HepG2 (cell line): ENCODE data around the gene BAIAP2L1. TPM values are rescaled to one million over a fixed set of nuclear protein-coding genes. Genes with fewer than 3 reads are reported as not detected.

Source experiments
- ARID5B ChIP-seq: IDR thresholded peaks from 2 replicates; pipeline ENCODE4 v1.4.0; 2020; ENCODE audit warnings: mild to moderate bottlenecking, missing genetic modification reagents
- BCLAF1 ChIP-seq: fragments of 450-650 bp; IDR thresholded peaks from 2 replicates; pipeline ENCODE4 v1.6.1; 2017; ENCODE audit warnings: mild to moderate bottlenecking
- GMEB1 ChIP-seq: sonication (generic); formaldehyde crosslinking; IDR thresholded peaks from 2 replicates; pipeline ENCODE4 v1.5.1; 2020; ENCODE audit warnings: missing genetic modification reagents, mild to moderate bottlenecking, borderline replicate concordance
- KLF13 ChIP-seq: sonication (generic); formaldehyde crosslinking; IDR thresholded peaks from 2 replicates; pipeline ENCODE4 v1.4.0; 2020; ENCODE audit warnings: mild to moderate bottlenecking, missing genetic modification reagents
- MIXL1 ChIP-seq: IDR thresholded peaks from 2 replicates; pipeline ENCODE4 v1.6.1; 2016
- MNT ChIP-seq: fragments of 450-650 bp; IDR thresholded peaks from 2 replicates; pipeline ENCODE4 v1.6.1; 2016
- NFRKB ChIP-seq: fragments of 450-650 bp; IDR thresholded peaks from 2 replicates; pipeline ENCODE4 v1.6.1; 2017
- NR2F6 ChIP-seq, 2 experiments: IDR thresholded peaks; 2 replicates each; pipeline ENCODE4 v1.6.1; 2016; ENCODE audit warnings: antibody characterized with exemption in 1 of 2, mild to moderate bottlenecking in 1 of 2
- RBAK ChIP-seq: sonication (generic); formaldehyde crosslinking; IDR thresholded peaks from 2 replicates; pipeline ENCODE4 v1.5.1; 2020; ENCODE audit warnings: mild to moderate bottlenecking, missing genetic modification reagents
- SALL1 ChIP-seq: sonication (generic); formaldehyde crosslinking; IDR thresholded peaks from 2 replicates; pipeline ENCODE4 v1.8.0; 2022; ENCODE audit warnings: mild to moderate bottlenecking, missing genetic modification reagents
- SIN3A ChIP-seq: IDR thresholded peaks from 2 replicates; pipeline ENCODE4 v1.6.1; 2011; ENCODE audit warnings: low read depth, mild to moderate bottlenecking, control low read depth, low read length, borderline replicate concordance
- SKIL ChIP-seq: sonication (generic); formaldehyde crosslinking; IDR thresholded peaks from 2 replicates; pipeline ENCODE4 v1.8.0; 2022; ENCODE audit warnings: missing genetic modification reagents, mild to moderate bottlenecking, moderate library complexity, borderline replicate concordance
- SMAD9 ChIP-seq: sonication (generic); formaldehyde crosslinking; IDR thresholded peaks from 2 replicates; pipeline ENCODE4 v1.5.1; 2020; ENCODE audit warnings: mild to moderate bottlenecking, missing genetic modification reagents
- TCF7 ChIP-seq: sonication (generic); IDR thresholded peaks from 2 replicates; pipeline ENCODE4 v1.6.1; 2016; ENCODE audit warnings: antibody characterized with exemption, low read depth
- THRA ChIP-seq: sonication (generic); formaldehyde crosslinking; IDR thresholded peaks from 2 replicates; pipeline ENCODE4 v1.4.0; 2020; ENCODE audit warnings: missing genetic modification reagents, borderline replicate concordance
- ZNF207 ChIP-seq: fragments of 450-650 bp; IDR thresholded peaks from 2 replicates; pipeline ENCODE4 v1.6.1; 2016; ENCODE audit warnings: antibody characterized with exemption, borderline replicate concordance
- ZNF367 ChIP-seq: sonication (generic); formaldehyde crosslinking; IDR thresholded peaks from 2 replicates; pipeline ENCODE4 v1.4.0; 2020; ENCODE audit warnings: missing genetic modification reagents, borderline replicate concordance
- polyA plus RNA-seq, 8 experiments: library from polyadenylated mRNA; depleted of rRNA in 3 of 8; stranded (reverse) in 7 of 8; unstranded in 1 of 8; fragments of >200 nt; fragmentation: Illumina TruSeq in 4 of 8; extraction: Trizol in 4 of 8; gene quantifications; 2 replicates each; pipeline versions ENCODE4 v1.2.1 to v1.2.3, GENCODE V29; 2011 to 2016; ENCODE audit warnings: low read depth in 4 of 8, missing spikeins in 1 of 8, mixed read lengths in 1 of 8; ENCODE audit not compliant: insufficient read depth in 1 of 8
- total RNA-seq, 5 experiments: library from RNA; depleted of rRNA; stranded (reverse); fragments of >200 nt; fragmentation: Illumina TruSeq; extraction: Trizol; gene quantifications; 2 replicates each; pipeline ENCODE4 v1.2.3, GENCODE V29; 2016; ENCODE audit warnings: low read depth in 1 of 5

The BAIAP2L1 gene
- total and polyA plus RNA-seq, 2 of the 13 experiments (the other 11 are each of a cell fraction or from before 2014, with no cell fraction given): 13.0 to 21.5 TPM

GRCh38 chr7:98357751-98358161 is 43.1 kb downstream of the BAIAP2L1 start (continued):
- peak; percentile 41; the same call in 1 of the 2 replicates for TF ChIP-seq THRA
- no peak for TF ChIP-seq NR2F6 (IDR thresholded peaks at IDR 0.05)
- TF ChIP-seq NR2F6 (CRISPR knock-in tag; IDR thresholded peaks at IDR 0.05): 0 out of 2 replicates have a peak, but pooled peaks have one; percentile 20
- no peak for TF ChIP-seq TCF7
- peak; percentile 72 for TF ChIP-seq ARID5B (CRISPR knock-in tag)
- no peak for TF ChIP-seq KLF13
- no peak for TF ChIP-seq ZNF367 (CRISPR knock-in tag)
- TF ChIP-seq SKIL (CRISPR knock-in tag): no peak
- TF ChIP-seq ZNF207: no peak
- no peak for TF ChIP-seq SIN3A
- no peak for TF ChIP-seq SMAD9 (CRISPR knock-in tag)
- TF ChIP-seq MNT: no peak
- no peak for TF ChIP-seq RBAK
- peak; percentile 57 for TF ChIP-seq SALL1 (CRISPR knock-in tag)
- no peak for TF ChIP-seq NFRKB
- TF ChIP-seq BCLAF1: no peak
- TF ChIP-seq MIXL1 (CRISPR knock-in tag): 0 out of 2 replicates have a peak, but pooled peaks have one; percentile 45
- no peak for TF ChIP-seq GMEB1
